IPS-18c (cell line): ENCODE results near the gene JSRP1.
A peak's percentile ranks its signal among the peaks of the same experiment; 100 is the strongest.
"Not testable (repeated sequence)": the region's sequence is repeated elsewhere in the genome, so short reads cannot be mapped to it uniquely, and the experiment has no call there.

Experiments used
- H3K4me3 ChIP-seq: 2 replicates; pipeline ENCODE4 v1.7.0; 2013; ENCODE audit warnings: low read depth, mild to moderate bottlenecking, low read length, moderate library complexity; ENCODE audit not compliant: insufficient read depth
- H3K9me3 ChIP-seq: one replicate; pipeline ENCODE4 v1.6.1; 2013; ENCODE audit warnings: mild to moderate bottlenecking, low read length, moderate library complexity; ENCODE audit not compliant: control insufficient read depth, insufficient read depth

The JSRP1 gene

DNA sequence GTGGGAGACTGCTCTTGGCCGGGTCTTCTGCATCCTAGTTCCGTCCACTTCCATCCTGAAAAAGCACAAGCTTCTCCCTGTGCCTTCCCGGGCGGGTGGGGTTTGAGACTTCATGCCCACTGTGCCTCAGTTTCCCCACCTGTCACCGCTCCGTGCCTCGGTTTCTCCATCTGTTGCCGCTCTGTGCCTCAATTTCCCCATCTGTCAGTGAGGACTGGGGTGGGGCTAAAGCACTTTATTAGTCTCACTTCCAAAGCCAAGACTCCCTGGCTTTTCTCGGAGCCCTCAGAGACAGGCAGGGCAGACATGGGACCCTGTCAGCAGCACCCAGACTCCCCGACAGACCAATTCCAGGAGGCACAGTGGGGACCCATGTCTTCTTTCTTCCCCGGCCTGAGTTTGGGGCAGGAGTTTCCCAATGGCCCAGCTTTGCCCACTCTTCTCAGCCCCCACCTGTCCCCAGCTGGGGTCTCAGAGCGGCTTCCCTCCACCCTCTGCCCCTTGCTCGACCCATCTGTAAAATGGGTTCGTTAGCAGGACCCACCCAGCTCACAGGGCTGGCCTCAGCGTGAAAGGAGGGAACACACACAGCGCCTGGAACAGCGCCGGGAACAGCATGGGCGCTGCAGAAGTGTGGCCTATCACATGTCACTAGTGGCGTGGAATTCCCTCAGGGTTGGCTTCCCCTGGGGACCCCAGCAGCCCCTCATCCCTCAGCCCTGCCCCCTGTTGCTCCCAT lies 30.4 kb upstream of the JSRP1 start:
- no peak overlapping the region for H3K4me3 ChIP-seq
- H3K9me3 ChIP-seq, result peaks cover 2% of the 10 kb centered on the region

- Histone ChIP-seq H3K9me3 (peaks cover under 1% of the 10 kb centered on the region), H3K4me3 (no peak overlapping the region)
These were observed 27.8 kb upstream of the JSRP1 start for GRCh38 chr19:2283835-2284507.

DNA sequence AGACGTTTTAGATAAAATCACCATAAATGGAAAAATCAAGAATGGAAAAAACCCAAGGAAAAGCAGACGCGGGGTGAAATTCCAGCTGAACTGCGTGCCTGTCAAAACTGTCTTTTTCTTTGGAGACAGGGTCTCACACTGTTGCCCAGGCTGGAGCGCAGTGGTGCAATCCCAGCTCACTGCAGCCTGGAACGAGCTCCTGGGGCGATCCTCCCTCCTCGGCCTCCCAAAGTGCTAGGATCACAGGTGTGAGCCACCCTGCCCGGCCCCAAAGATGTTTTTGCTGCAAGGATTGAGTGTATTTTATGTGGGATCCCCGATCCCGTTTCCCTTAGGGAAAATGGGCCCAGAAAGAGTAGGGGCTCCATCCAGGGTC lies 26.6 kb upstream of the JSRP1 start:
- H3K9me3 ChIP-seq, result no peaks in the 10 kb centered on the region
- no peak overlapping the region for H3K4me3 ChIP-seq

DNA sequence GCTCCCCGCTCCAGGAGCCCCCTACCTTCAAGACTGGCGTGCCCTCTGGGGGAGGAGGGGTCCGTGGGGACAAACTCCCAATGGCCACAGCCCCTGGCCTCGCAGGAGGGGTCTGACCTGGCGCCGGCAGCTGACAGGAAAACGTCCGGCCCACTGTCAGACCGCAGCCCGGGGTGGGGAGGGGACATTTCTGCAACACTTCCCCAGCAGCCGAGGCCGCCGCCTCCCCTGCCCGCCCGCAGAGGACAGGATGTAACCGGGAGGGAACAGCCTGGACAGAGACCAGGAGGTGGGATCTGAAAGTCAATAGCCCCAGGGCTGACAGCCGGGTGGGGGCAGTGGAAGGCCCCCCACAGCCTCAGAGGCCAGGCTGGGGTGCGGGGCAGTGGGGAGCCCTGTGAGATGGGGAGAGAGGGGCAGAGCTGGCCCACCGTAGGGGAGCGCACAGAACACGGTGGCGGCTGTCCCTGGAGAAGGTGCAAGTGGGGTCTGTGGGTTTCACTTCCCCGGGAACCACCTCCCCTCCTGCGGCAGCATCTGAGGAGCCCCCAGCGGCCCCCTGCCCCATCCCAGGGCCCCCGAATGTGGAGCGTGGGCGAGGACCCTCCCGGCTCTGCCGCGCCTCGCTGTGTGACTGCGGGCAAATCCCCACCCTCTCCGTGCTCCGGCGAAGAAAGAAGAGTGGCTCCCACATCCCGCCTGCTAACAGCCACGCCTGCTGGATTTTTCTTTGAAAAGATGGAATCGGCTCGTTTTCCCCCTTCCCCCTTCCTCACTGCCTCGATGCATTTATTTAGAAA lies 26.0 kb upstream of the JSRP1 start, which contains the start of gene PEAK3:
PEAK3 (minus strand) TSS at position 114 of the 800 bp plus-strand sequence. CDS start 1,244 bp downstream, outside the sequence.
- Histone ChIP-seq H3K4me3 (peak within 1 kb of the TSS; percentile 56), H3K9me3 (no peaks in the 10 kb centered on the region)

DNA sequence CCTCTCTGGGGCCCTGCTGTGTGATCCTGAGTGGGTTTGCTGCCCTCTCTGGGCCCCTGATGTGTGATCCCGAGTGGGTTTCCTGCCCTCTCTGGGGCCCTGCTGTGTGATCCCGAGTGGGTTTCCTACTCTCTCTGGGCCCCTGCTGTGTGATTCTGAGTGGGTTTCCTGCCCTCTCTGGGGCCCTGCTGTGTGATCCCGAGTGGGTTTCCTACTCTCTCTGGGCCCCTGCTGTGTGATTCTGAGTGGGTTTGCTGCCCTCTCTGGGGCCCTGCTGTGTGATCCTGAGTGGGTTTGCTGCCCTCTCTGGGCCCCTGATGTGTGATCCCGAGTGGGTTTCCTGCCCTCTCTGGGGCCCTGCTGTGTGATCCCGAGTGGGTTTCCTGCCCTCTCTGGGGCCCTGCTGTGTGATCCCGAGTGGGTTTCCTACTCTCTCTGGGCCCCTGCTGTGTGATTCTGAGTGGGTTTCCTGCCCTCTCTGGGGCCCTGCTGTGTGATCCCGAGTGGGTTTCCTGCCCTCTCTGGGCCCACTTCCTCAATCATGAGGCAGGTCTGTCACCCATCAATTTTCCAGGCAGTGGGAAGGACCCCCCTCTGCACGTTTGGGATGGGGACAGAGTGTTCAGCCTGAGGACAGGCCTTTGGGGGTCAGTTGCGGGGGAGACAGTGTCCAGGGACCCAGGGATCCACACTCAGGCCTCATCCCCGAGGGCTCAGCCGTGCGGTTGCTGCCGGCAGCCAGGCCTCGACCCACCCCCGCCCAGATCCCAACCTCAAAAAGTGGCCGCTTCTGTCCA lies 25.2 kb upstream of the JSRP1 start:
- H3K4me3 ChIP-seq, result peak overlapping the region; percentile 56
- not testable (repeated sequence) for H3K9me3 ChIP-seq

DNA sequence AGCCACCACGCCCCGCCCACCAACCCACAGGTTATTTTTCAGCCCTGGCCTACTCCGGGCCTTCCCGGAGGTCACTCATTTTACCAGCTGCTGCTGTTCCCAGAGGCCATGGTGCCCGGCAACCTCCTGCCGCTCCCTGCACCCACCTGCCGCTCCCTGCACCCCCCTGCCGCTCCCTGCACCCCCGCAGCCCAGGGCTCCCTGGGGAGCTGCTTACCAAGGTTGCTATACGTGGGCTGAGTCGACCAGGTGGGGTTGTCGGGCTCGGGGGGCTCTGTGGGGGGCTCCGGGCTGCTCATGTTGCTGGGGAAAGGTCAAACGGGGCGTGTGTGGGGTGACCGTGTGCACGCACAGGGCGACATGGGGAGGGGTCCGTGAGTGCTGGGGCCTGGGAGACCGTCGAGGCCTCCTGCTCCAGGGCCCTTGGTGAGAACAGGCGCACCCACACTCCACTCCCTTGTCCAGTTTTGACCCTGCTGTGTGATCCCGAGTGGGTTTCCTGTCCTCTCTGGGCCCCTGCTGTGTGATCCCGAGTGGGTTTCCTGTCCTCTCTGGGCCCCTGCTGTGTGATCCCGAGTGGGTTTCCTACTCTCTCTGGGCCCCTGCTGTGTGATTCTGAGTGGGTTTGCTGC lies 24.5 kb upstream of the JSRP1 start:
- Histone ChIP-seq H3K4me3 (no peak overlapping the region), H3K9me3 (no peaks in the 10 kb centered on the region)

GRCh38 chr19:2278459-2279158 lies 22.4 kb upstream of the JSRP1 start:
- Histone ChIP-seq H3K4me3 (no peak overlapping the region), H3K9me3 (no peaks in the 10 kb centered on the region)

DNA sequence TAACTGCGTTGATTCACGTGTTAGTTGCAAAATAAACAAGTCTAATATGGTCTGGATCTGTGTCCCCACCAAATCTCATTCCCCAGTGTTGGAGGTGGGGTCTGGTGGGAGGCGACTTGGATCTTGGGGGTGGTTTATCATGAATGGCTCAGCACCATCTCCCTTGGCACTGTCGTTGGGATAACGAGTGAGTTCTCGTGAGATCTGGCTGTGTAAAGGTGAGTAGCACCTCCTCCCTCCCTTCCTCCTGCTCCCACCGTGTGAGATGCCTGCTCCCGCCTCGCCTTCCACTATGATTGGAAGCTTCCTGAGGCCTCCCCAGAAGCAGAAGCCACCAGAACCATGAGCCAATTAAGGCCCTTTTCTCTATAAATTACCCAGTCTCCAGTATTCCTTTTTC lies 20.9 kb upstream of the JSRP1 start:
- no peaks in the 10 kb centered on the region for H3K9me3 ChIP-seq

DNA sequence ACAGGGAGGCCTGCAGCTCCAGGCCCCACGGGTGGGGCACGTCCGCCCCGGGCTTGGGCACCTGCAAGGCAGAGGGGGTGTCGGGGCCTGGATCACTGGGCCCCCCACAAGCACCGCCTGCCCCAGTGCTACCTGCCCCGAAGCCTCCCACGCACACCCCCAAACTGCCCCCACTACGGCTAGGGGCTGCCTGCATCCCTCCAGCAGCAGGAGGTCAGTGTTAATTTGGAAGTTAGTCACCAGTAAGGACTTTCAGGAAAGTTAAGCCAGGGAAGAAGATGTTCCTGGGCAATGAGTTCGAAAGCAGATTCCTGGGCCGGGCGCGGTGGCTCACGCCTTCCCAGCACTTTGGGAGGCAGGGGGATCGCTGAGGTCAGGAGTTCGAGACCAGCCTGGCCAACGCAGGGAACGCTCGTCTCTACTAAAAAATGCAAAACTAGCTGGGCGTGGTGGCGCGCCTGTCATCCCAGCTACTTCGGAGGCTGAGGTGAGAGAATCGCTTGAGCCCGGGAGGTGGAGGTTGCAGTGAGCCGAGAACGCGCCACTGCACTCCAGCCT lies 20.3 kb upstream of the JSRP1 start:
- H3K9me3 ChIP-seq, result no peaks in the 10 kb centered on the region

More for the DNA sequence above, 20.9 kb upstream of the JSRP1 start:
- no peak overlapping the region for H3K4me3 ChIP-seq

GRCh38 chr19:2275588-2276428 lies 19.6 kb upstream of the JSRP1 start:
- Histone ChIP-seq H3K9me3 (no peaks in the 10 kb centered on the region), H3K4me3 (no peak overlapping the region)

More for the DNA sequence above, 20.3 kb upstream of the JSRP1 start:
- no peak overlapping the region for H3K4me3 ChIP-seq

DNA sequence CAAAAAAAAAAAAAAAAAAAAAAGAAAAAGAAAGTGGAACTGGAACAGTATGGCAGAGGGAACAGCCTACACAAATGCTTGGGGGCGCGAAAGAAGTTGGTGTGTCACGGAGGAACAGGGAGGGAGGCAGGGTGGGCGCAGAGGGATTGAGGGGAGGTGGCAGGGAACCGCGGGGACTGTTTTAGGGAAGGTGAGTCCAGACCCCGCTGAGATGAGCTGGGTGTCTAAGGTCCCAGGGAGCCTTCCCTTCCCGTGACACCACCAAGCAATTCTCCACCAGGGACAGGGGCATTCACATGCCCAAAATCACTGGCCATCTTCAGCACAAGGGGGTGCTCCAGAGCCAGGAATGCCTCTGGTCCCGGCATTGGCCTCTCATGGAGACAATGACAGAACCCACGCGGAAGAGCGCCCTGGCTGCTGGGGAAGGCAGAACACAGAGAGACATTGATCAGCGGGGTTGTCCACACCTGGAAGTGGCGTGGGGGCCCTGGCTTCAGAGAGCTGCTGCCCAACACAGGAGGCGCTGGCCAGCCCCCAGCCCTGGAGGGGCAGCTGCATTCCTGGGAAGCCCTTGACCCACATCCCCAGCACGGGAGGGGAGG lies 18.8 kb upstream of the JSRP1 start:
- Histone ChIP-seq H3K4me3 (no peak overlapping the region), H3K9me3 (no peaks in the 10 kb centered on the region)

DNA sequence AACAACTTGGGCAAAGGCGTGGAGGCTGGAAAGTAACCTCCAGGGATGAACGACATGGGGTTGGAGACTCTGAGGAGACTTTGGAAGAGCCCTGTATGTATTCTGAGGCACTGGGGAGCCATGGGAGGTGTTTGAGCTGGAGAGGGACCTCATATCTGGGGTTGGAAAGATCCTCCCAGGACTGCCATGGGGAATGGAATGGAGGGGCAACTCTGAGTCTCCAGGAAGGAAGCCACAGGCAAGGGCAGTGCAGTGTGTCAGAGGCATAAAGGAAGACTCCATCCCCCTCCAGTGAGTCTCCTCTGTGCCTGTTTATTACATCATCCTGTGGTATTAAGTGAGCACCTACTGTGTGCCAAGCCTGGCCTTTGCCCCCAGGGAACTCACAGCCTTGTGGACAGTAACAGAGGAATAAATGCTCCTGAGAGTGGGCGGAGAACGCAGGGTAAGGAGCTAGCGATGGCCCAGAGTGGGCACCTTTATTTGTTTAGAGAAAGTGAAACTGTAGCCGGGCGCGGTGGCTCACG lies 18.0 kb upstream of the JSRP1 start:
- Histone ChIP-seq H3K9me3 (no peaks in the 10 kb centered on the region), H3K4me3 (no peak overlapping the region)

DNA sequence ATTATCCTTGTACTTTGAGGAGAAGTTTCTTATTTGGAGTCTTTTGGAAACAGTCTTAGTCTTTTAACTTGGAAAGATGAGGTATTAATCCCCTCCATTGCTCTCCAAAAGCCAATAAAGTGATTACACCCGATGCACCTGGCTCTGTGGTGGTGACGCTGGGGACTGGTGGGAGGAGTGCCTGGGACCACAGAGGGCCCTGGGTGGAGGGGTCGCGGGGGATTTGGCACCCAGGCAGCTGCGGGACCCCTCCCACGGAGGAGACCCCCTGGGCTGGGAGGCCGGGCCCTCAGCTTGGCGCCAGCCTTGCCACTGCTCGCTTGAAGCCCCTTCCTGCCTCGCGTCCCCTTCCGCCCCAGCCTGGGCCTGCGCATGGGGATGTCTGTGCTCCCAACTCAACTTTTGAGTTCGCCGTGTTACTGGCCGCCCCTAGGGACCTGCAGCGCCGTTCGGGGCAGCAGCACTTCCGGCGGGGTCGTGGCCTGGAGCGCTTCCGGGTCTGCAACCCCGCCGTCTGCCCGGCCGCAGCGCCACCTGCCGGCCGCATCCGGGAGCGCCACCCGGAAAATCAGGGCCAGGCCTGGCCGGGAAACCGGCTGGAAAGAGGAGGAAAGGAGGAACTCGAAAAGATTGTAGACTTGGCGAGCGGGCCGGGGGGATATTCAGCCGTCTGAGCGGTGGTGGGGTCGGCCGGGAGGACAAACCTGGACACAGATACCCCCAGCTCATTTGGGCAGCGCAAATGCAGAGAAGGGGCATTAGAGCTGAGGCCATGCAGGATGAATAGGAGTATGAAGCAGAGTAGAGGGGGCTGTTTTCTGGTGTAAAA lies 17.4 kb upstream of the JSRP1 start:
- H3K4me3 ChIP-seq, result peak overlapping the region; percentile 41
- no peaks in the 10 kb centered on the region for H3K9me3 ChIP-seq
